ENCODE measurements around the gene MN1.

Gene MN1

GRCh38 chr22:27754888-27755480, 46.6 kb downstream of the MN1 start:
- H3K9ac ChIP-seq (ENCODE audit: low read length), result no peak overlapping the region
- H3K27me3 ChIP-seq (ENCODE audit: control insufficient read depth, insufficient read depth, low read length), result no peaks in the 10 kb centered on the region
- no peaks in the 10 kb centered on the region for H3K9me3 ChIP-seq (ENCODE audit: control insufficient read depth, insufficient read depth, low read depth, low read length)
- H3K27ac ChIP-seq (ENCODE audit: low read depth, low read length), result no peak overlapping the region
- no peak overlapping the region for H3K4me3 ChIP-seq (ENCODE audit: low read depth, low read length)
- peaks cover 16% of the 10 kb centered on the region for H3K4me1 ChIP-seq (ENCODE audit: control insufficient read depth, insufficient read depth, low read length)
- no peaks in the 10 kb centered on the region for H3K36me3 ChIP-seq (ENCODE audit: control insufficient read depth, insufficient read depth, low read length)

DNA sequence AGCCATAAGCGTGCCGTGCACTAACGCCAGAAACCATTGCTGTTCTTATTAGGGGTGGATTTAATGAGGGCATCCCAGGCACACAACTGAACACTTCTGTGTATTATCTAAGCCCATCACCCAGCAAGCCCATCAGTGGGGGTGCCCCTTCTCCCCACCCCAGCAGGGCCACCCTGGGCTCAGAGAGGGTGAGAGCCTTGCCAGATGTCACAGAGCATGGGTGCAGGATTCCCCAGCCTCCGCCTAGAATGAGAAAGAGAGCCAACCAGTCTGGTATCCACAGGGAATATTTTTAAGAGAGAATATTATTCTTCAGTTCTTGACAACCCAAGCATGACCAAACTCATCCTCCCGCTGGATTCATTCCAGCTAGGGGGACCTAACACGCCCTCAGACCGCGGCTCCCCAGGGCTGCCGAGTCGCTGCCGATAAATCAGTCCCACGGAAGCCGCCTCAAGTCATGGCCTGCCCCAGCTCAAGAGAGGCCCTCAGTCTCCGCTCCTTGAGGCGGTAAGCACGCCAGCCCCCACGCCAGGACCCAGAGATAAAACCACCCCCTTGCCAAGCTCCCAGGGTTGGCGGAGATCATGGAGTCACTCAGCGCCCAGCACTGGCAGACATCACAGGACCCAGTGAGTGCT, 47.2 kb downstream of the MN1 start:
- Histone ChIP-seq H3K27me3 (ENCODE audit: control insufficient read depth, insufficient read depth, low read length) (no peaks in the 10 kb centered on the region), H3K9me3 (ENCODE audit: control insufficient read depth, insufficient read depth, low read depth, low read length) (no peaks in the 10 kb centered on the region), H3K36me3 (ENCODE audit: control insufficient read depth, insufficient read depth, low read length) (no peaks in the 10 kb centered on the region), H3K4me3 (ENCODE audit: low read depth, low read length) (no peak overlapping the region), H3K9ac (ENCODE audit: low read length) (no peak overlapping the region), H3K4me1 (ENCODE audit: control insufficient read depth, insufficient read depth, low read length) (peaks cover 22% of the 10 kb centered on the region), H3K27ac (ENCODE audit: low read depth, low read length) (no peak overlapping the region)

GRCh38 chr22:27752771-27753170, 48.8 kb downstream of the MN1 start:
- H3K4me3 ChIP-seq (ENCODE audit: low read depth, low read length), result no peak overlapping the region
- H3K36me3 ChIP-seq (ENCODE audit: control insufficient read depth, insufficient read depth, low read length), result no peaks in the 10 kb centered on the region
- H3K27ac ChIP-seq (ENCODE audit: low read depth, low read length), result no peak overlapping the region
- no peaks in the 10 kb centered on the region for H3K27me3 ChIP-seq (ENCODE audit: control insufficient read depth, insufficient read depth, low read length)
- no peak overlapping the region for H3K9ac ChIP-seq (ENCODE audit: low read length)
- H3K4me1 ChIP-seq (ENCODE audit: control insufficient read depth, insufficient read depth, low read length), result peaks cover 37% of the 10 kb centered on the region
- H3K9me3 ChIP-seq (ENCODE audit: control insufficient read depth, insufficient read depth, low read depth, low read length), result no peaks in the 10 kb centered on the region

- H3K27ac ChIP-seq (ENCODE audit: low read depth, low read length), result no peak overlapping the region
- H3K27me3 ChIP-seq (ENCODE audit: control insufficient read depth, insufficient read depth, low read length), result no peaks in the 10 kb centered on the region
- H3K9ac ChIP-seq (ENCODE audit: low read length), result no peak overlapping the region
- no peaks in the 10 kb centered on the region for H3K36me3 ChIP-seq (ENCODE audit: control insufficient read depth, insufficient read depth, low read length)
- no peak overlapping the region for H3K4me3 ChIP-seq (ENCODE audit: low read depth, low read length)
- H3K4me1 ChIP-seq (ENCODE audit: control insufficient read depth, insufficient read depth, low read length), result peaks cover 40% of the 10 kb centered on the region
- no peaks in the 10 kb centered on the region for H3K9me3 ChIP-seq (ENCODE audit: control insufficient read depth, insufficient read depth, low read depth, low read length)
Observed at GRCh38 chr22:27752141-27752540, 49.4 kb downstream of the MN1 start.

GRCh38 chr22:27751277-27752070, 50.1 kb downstream of the MN1 start:
- H3K27ac ChIP-seq (ENCODE audit: low read depth, low read length), result no peak overlapping the region
- no peaks in the 10 kb centered on the region for H3K27me3 ChIP-seq (ENCODE audit: control insufficient read depth, insufficient read depth, low read length)
- H3K9me3 ChIP-seq (ENCODE audit: control insufficient read depth, insufficient read depth, low read depth, low read length), result no peaks in the 10 kb centered on the region
- H3K4me3 ChIP-seq (ENCODE audit: low read depth, low read length), result no peak overlapping the region
- peaks cover 46% of the 10 kb centered on the region for H3K4me1 ChIP-seq (ENCODE audit: control insufficient read depth, insufficient read depth, low read length)
- H3K36me3 ChIP-seq (ENCODE audit: control insufficient read depth, insufficient read depth, low read length), result no peaks in the 10 kb centered on the region
- no peak overlapping the region for H3K9ac ChIP-seq (ENCODE audit: low read length)

DNA sequence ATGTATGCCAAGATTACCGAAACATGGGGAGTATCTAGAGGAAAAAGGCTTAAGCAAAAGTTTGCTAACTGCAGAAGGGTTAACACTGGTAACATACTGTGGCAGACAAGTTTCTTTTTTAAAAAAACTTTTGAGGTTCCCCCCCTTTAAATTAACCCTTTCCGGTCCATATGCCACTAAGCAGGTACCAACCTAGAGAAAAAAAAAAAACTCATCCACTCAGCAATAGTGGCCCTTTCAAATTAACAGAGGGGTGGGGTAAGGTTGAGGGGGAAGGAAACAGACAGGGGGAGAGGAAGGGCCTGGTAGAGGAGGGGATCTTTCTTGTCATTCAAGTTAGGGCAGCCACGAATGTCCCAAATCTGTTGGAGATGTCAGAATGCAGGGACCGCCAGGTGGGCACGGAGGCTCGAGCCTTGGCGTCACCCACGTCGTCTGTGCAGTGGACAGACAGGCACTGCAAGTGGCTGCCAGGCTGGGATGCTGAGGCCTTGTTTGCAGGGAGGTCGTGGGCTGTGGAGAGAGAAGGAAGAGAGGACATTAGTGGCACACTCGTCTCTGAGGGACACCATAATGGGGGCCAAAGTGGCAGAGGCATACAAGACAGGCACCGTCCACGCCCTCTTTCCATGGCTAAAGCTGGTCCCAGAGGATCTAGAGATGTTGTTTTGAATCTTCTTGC, 50.8 kb downstream of the MN1 start:
- Histone ChIP-seq H3K4me1 (ENCODE audit: control insufficient read depth, insufficient read depth, low read length) (peaks cover 54% of the 10 kb centered on the region), H3K9me3 (ENCODE audit: control insufficient read depth, insufficient read depth, low read depth, low read length) (no peaks in the 10 kb centered on the region), H3K36me3 (ENCODE audit: control insufficient read depth, insufficient read depth, low read length) (no peaks in the 10 kb centered on the region), H3K27me3 (ENCODE audit: control insufficient read depth, insufficient read depth, low read length) (no peaks in the 10 kb centered on the region), H3K4me3 (ENCODE audit: low read depth, low read length) (no peak overlapping the region), H3K9ac (ENCODE audit: low read length) (no peak overlapping the region), H3K27ac (ENCODE audit: low read depth, low read length) (no peak overlapping the region)

- Histone ChIP-seq H3K9me3 (ENCODE audit: control insufficient read depth, insufficient read depth, low read depth, low read length) (no peaks in the 10 kb centered on the region), H3K4me1 (ENCODE audit: control insufficient read depth, insufficient read depth, low read length) (peaks cover 61% of the 10 kb centered on the region), H3K4me3 (ENCODE audit: low read depth, low read length) (peak overlapping the region; percentile 14; the same call in 1 of the 2 replicates), H3K27ac (ENCODE audit: low read depth, low read length) (no peak overlapping the region), H3K9ac (ENCODE audit: low read length) (peak overlapping the region; percentile 43), H3K36me3 (ENCODE audit: control insufficient read depth, insufficient read depth, low read length) (no peaks in the 10 kb centered on the region), H3K27me3 (ENCODE audit: control insufficient read depth, insufficient read depth, low read length) (no peaks in the 10 kb centered on the region)
Observed at GRCh38 chr22:27749597-27750225, 51.8 kb downstream of the MN1 start.

DNA sequence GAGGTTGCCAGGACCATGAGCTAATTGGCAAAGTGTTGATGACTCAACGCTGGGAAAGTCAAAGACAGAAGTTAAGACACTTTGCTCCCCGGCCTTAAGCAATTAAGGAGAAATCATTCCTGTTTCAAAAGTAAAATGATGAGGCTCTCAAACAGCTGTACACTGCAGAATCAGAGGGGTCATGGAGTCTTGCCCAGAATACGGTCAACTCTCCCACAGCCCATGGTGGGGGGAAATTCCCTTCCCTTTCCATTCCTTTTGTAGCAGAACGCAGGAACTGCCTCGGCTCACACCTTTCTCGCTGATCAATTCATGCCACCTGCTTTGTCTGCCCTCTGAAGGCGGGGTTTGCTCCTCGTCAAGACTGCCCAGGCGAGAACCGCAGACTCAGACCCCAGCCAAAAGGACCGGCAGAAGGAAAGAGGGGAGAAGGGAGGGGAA, 52.8 kb downstream of the MN1 start:
- no peak overlapping the region for H3K27ac ChIP-seq (ENCODE audit: low read depth, low read length)
- H3K9ac ChIP-seq (ENCODE audit: low read length), result peak overlapping the region; percentile 38
- H3K27me3 ChIP-seq (ENCODE audit: control insufficient read depth, insufficient read depth, low read length), result no peaks in the 10 kb centered on the region
- H3K9me3 ChIP-seq (ENCODE audit: control insufficient read depth, insufficient read depth, low read depth, low read length), result no peaks in the 10 kb centered on the region
- no peaks in the 10 kb centered on the region for H3K36me3 ChIP-seq (ENCODE audit: control insufficient read depth, insufficient read depth, low read length)
- H3K4me1 ChIP-seq (ENCODE audit: control insufficient read depth, insufficient read depth, low read length), result peaks cover 61% of the 10 kb centered on the region
- H3K4me3 ChIP-seq (ENCODE audit: low read depth, low read length), result peak overlapping the region; percentile 14

DNA sequence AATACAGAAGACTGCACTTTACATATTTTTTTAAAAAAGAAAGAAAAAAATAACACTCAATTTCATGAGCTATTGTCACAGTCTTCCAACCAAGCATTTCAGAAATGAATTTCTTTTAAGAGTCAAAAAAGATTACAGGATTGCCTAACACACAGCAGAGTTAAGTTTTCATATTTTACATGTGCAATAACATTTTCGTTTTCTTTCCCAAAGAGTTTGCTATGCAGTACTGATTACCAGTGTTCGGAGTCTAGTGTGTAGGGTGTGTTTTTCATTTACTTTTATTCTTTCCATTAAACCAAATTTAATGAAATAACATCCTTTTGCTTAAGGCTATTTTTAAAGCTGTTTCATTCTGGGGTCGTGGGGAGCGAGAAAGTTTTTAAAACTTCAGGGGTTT, 53.2 kb downstream of the MN1 start:
- Histone ChIP-seq H3K9me3 (ENCODE audit: control insufficient read depth, insufficient read depth, low read depth, low read length) (no peaks in the 10 kb centered on the region), H3K27me3 (ENCODE audit: control insufficient read depth, insufficient read depth, low read length) (no peaks in the 10 kb centered on the region), H3K27ac (ENCODE audit: low read depth, low read length) (no peak overlapping the region), H3K36me3 (ENCODE audit: control insufficient read depth, insufficient read depth, low read length) (no peaks in the 10 kb centered on the region), H3K4me1 (ENCODE audit: control insufficient read depth, insufficient read depth, low read length) (peaks cover 61% of the 10 kb centered on the region), H3K4me3 (ENCODE audit: low read depth, low read length) (no peak overlapping the region), H3K9ac (ENCODE audit: low read length) (no peak overlapping the region)

GRCh38 chr22:27747396-27748221, 53.9 kb downstream of the MN1 start:
- H3K27me3 ChIP-seq (ENCODE audit: control insufficient read depth, insufficient read depth, low read length), result no peaks in the 10 kb centered on the region; the same call in 1 of the 2 replicates
- H3K9ac ChIP-seq (ENCODE audit: low read length), result no peak overlapping the region
- no peaks in the 10 kb centered on the region for H3K36me3 ChIP-seq (ENCODE audit: control insufficient read depth, insufficient read depth, low read length)
- no peaks in the 10 kb centered on the region for H3K9me3 ChIP-seq (ENCODE audit: control insufficient read depth, insufficient read depth, low read depth, low read length)
- no peak overlapping the region for H3K27ac ChIP-seq (ENCODE audit: low read depth, low read length)
- no peak overlapping the region for H3K4me3 ChIP-seq (ENCODE audit: low read depth, low read length)
- peaks cover 61% of the 10 kb centered on the region for H3K4me1 ChIP-seq (ENCODE audit: control insufficient read depth, insufficient read depth, low read length)

All from HUES6 (cell line).